Parathyroid adenoma (tissue), 2 donors: ENCODE results near the gene ANKS1A.

Experiments used
- H2AFZ ChIP-seq: fragments of 300-600 bp; sonication (generic); one replicate; pipeline ENCODE4 v1.7.0; 2017; ENCODE audit warnings: antibody characterized with exemption, mild to moderate bottlenecking
- H3K27ac ChIP-seq: fragments of 300-600 bp; sonication (generic); one replicate; pipeline ENCODE4 v1.7.0; 2017
- H3K27me3 ChIP-seq: fragments of 300-600 bp; sonication (generic); one replicate; pipeline ENCODE4 v1.7.0; 2017; ENCODE audit warnings: low read length; ENCODE audit not compliant: control insufficient read depth, insufficient read depth
- H3K36me3 ChIP-seq: fragments of 300-600 bp; sonication (generic); one replicate; pipeline ENCODE4 v1.7.0; 2017; ENCODE audit warnings: low read length; ENCODE audit not compliant: control insufficient read depth, insufficient read depth
- H3K4me1 ChIP-seq: fragments of 300-600 bp; sonication (generic); one replicate; pipeline ENCODE4 v1.7.0; 2017; ENCODE audit warnings: control low read depth
- H3K4me2 ChIP-seq: fragments of 300-600 bp; sonication (generic); one replicate; pipeline ENCODE4 v1.7.0; 2017; ENCODE audit warnings: low read length
- H3K4me3 ChIP-seq: fragments of 300-600 bp; sonication (generic); one replicate; pipeline ENCODE4 v1.7.0; 2017; ENCODE audit warnings: low read depth, low read length
- H3K79me2 ChIP-seq: fragments of 300-600 bp; sonication (generic); one replicate; pipeline ENCODE4 v1.7.0; 2017; ENCODE audit warnings: control low read depth
- H3K9ac ChIP-seq: fragments of 300-600 bp; sonication (generic); one replicate; pipeline ENCODE4 v1.7.0; 2017; ENCODE audit warnings: mild to moderate bottlenecking
- H3K9me3 ChIP-seq: fragments of 300-600 bp; sonication (generic); one replicate; pipeline ENCODE4 v1.7.0; 2017; ENCODE audit warnings: low read length; ENCODE audit not compliant: control insufficient read depth
- TF ChIP-seq, protein P1 (sequence below): fragments of 300-600 bp; sonication (generic); IDR thresholded peaks from one replicate; pipeline ENCODE4 v1.7.0; 2017; ENCODE audit warnings: antibody characterized with exemption, mild to moderate bottlenecking
- donor health status: primary hyperparathyroidism.

Gene ANKS1A

DNA sequence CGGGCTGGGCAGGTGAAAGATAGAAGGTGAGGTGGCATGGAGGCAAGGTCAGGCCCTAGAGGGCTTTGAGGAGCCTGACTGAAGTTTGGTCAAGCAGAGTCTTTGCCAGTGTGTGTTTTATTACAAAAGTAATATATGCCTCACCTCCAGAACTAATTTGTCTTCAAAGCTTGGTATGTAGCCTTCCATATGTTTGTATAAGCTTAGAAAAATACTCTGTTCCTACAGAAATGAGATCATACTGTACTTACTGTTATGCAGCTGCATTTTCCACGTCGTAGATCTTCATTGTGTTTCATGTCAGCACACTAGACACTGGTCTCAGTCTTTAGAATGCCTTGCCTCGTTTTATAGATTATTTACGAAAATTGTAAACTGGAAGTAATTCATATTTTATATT lies 61.8 kb downstream of the ANKS1A start:
- no peak overlapping the region for H2AFZ ChIP-seq

DNA sequence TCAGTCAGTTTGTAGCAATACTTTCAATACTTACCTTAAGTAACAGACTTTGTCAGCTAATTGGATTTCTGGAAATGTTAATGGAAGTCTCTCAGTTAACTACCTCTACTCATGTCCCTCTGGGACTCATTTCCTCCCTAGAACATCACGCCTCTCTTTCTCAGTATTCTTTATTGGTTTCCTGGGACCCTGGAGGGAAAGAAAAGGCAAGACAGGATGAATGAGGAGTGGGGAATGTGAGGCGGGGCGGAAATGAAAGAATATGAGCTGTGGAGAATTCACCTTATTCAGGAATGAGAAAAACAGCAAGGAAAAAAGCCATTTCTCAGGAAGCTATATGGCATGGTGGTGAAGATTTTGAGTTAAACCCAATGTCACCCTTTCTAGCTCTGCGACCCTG lies 62.7 kb downstream of the ANKS1A start:
- H2AFZ ChIP-seq: no peak overlapping the region
- H3K36me3 ChIP-seq: no peaks in the 10 kb centered on the region
- peaks cover 18% of the 10 kb centered on the region for H3K79me2 ChIP-seq
- no peaks in the 10 kb centered on the region for H3K27me3 ChIP-seq
- TF ChIP-seq, protein P1, sequence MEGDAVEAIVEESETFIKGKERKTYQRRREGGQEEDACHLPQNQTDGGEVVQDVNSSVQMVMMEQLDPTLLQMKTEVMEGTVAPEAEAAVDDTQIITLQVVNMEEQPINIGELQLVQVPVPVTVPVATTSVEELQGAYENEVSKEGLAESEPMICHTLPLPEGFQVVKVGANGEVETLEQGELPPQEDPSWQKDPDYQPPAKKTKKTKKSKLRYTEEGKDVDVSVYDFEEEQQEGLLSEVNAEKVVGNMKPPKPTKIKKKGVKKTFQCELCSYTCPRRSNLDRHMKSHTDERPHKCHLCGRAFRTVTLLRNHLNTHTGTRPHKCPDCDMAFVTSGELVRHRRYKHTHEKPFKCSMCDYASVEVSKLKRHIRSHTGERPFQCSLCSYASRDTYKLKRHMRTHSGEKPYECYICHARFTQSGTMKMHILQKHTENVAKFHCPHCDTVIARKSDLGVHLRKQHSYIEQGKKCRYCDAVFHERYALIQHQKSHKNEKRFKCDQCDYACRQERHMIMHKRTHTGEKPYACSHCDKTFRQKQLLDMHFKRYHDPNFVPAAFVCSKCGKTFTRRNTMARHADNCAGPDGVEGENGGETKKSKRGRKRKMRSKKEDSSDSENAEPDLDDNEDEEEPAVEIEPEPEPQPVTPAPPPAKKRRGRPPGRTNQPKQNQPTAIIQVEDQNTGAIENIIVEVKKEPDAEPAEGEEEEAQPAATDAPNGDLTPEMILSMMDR: no peak
- peaks cover under 1% of the 10 kb centered on the region for H3K4me1 ChIP-seq
- no peak overlapping the region for H3K27ac ChIP-seq
- H3K9me3 ChIP-seq: no peaks in the 10 kb centered on the region
- no peak overlapping the region for H3K9ac ChIP-seq
- no peak overlapping the region for H3K4me3 ChIP-seq
- no peak overlapping the region for H3K4me2 ChIP-seq

More for the DNA sequence above, 61.8 kb downstream of the ANKS1A start:
- Histone ChIP-seq H3K4me3 (no peak overlapping the region), H3K9me3 (no peaks in the 10 kb centered on the region), H3K4me1 (no peaks in the 10 kb centered on the region), H3K27ac (no peak overlapping the region), H3K36me3 (no peaks in the 10 kb centered on the region), H3K9ac (no peak overlapping the region), H3K4me2 (no peak overlapping the region), H3K27me3 (no peaks in the 10 kb centered on the region), H3K79me2 (peaks cover 24% of the 10 kb centered on the region)
- TF ChIP-seq, protein P1: no peak

DNA sequence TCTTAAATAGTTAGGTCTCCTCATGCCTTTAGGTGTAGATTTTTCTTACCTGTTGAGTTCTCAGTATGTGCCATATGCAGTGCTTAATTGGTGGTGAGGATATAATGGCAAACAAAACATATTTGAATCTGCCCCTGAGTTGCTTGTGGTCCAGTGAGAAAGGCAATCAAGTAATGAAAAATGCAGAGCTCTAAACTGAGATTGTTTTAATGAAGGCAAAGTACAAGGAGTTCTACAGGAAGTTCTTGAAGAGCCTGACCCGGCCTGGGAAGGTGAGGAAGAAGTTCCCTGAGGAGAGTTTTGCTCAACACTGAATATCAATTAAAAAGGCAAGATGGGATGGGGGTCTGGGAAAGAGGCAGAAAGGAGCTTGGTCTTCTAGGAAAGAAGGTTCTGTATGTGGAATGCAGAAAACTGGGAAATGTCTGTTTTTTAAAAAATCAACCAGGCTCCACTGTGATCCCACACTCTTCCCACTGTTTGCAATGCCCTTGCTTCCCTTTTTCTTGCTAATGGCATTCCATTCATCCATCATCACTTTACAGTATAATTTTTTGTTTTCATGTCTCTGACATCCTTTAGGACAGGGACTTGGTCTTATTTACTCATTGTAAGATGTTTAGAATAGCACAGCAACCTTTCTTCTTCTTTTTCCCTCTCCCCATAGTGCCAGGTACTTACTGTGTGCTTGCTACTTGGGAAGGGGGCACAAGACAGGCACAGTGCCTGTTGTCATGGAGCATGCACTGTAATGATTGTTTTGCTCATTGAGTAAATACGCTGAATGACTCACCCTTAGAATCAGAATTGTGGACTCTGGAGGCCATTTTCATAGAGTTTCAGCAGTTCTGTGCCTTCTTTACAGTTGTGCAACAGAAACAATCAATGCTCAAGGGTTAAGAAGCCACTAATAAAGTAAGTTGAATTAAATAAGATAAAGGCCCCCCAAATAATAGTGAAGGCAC lies 64.3 kb downstream of the ANKS1A start:
- H3K4me1 ChIP-seq: peaks cover 12% of the 10 kb centered on the region
- H3K4me3 ChIP-seq: no peak overlapping the region
- TF ChIP-seq, protein P1: no peak
- no peak overlapping the region for H3K27ac ChIP-seq
- H3K79me2 ChIP-seq: peaks cover 12% of the 10 kb centered on the region
- H3K36me3 ChIP-seq: no peaks in the 10 kb centered on the region
- no peak overlapping the region for H3K4me2 ChIP-seq
- H3K27me3 ChIP-seq: no peaks in the 10 kb centered on the region
- H3K9me3 ChIP-seq: no peaks in the 10 kb centered on the region
- no peak overlapping the region for H3K9ac ChIP-seq
- no peak overlapping the region for H2AFZ ChIP-seq

DNA sequence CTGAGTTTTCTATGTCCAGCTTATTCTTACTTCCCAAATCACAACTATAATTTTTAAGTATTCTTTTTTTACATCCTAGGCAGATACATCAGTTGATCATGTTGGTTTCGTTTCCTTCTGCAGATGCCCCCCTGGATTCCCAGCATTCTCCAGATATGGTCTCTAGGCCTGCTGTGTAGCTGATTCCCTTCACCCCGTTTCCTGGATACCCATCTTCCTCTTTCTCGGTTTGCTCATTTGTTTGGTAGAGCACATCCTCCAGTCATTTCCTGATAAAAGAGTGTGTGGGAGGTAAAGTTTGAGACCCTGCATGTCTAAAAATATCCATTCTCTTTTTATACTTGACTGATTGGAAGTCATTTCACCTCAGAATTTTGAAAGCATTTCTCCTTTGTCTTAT lies 66.4 kb downstream of the ANKS1A start:
- Histone ChIP-seq H3K9ac (no peak overlapping the region), H3K36me3 (no peaks in the 10 kb centered on the region), H3K4me2 (no peak overlapping the region), H2AFZ (no peak overlapping the region), H3K27me3 (no peaks in the 10 kb centered on the region), H3K9me3 (no peaks in the 10 kb centered on the region), H3K27ac (no peak overlapping the region), H3K4me3 (no peak overlapping the region), H3K79me2 (peaks cover 21% of the 10 kb centered on the region), H3K4me1 (peaks cover 12% of the 10 kb centered on the region)
- TF ChIP-seq, protein P1: no peak
